Astrocyte of the cerebellum (primary cell): Measurements from ENCODE around the gene MEF2C.

ENCODE experiments used
- DNase-seq: peaks from one replicate; pipeline ENCODE4 v3.0.0-alpha.2; 2011; ENCODE audit warnings: low read depth
- H3K4me3 ChIP-seq: 2 replicates; pipeline ENCODE4 v1.5.1; 2011; ENCODE audit warnings: mild to moderate bottlenecking, low read depth, low read length, moderate library complexity
- CTCF ChIP-seq: IDR thresholded peaks from 2 replicates; pipeline ENCODE4 v1.5.1; 2012; ENCODE audit warnings: low read length, low read depth, moderate library complexity, mild to moderate bottlenecking; ENCODE audit errors: missing control alignments
- in situ Hi-C: cut with HindIII; loops from 2 replicates; pipeline ENCODE4 v1.10.0; 2017; ENCODE audit warnings: low sequenced_read_pairs

Gene MEF2C

GRCh38 chr5:88715503-88715902 is 167.5 kb downstream of the MEF2C start:
- no peak for DNase-seq
- H3K4me3 ChIP-seq = no peak overlapping the region
- no peak for TF ChIP-seq CTCF
- in situ Hi-C loops = no loop called here

DNA sequence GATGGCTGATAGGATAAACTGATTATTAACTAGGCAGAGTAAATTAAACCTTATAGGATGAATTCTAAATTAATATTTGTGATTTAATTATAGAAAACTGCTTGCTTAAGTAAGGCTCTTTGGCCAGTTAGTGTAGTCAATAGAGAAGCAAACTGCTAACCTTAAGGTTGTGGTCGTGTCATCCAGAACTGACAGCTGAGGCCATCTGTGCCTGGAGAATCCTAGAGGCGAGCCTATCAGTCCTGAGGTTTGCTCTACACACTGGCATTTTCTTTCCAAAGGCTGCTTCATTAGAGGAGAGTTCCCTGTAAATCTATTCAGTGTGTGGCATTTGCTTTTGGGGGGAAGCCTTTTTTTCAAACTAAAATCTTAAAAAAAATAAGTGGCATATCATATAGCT is 169.2 kb downstream of the MEF2C start:
- no peak for DNase-seq
- in situ Hi-C loops = no loop called here
- no peak for TF ChIP-seq CTCF
- no peak overlapping the region for H3K4me3 ChIP-seq

DNA sequence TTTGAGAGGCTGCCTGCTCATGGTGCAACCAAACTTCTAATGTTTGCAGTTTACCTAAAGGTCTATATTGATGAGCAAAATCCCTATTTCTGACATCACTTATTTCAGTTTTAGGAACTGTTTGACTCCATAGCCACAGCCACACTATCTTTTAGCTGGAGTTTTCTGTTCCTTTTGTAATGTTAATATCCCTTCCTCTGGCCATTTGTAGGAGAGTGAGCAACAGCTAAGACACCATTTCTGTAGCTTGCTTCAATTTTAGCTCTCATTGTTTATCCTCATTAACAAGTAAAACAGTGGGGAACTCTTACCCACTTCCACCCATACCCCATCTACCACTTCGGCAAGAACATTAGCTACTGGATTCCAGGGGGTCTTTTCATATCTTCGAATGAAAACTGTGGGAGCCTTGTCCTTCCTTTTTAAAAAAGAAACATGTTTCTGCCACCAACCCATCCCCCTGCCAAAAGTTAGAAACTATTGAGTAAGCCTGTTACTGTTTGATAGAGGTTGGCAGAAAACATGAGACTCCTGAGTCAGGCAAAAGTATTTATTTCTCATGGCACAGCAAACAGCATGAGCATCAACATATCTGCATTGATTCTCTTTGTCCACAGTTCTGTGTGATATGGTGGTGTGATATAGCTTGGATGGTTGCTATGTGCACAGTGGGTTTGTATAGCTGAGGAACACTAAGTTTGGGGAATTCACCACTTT is 174.1 kb downstream of the MEF2C start:
- DNase-seq = no peak
- no peak for TF ChIP-seq CTCF
- in situ Hi-C loops = no loop called here
- H3K4me3 ChIP-seq = no peak overlapping the region

DNA sequence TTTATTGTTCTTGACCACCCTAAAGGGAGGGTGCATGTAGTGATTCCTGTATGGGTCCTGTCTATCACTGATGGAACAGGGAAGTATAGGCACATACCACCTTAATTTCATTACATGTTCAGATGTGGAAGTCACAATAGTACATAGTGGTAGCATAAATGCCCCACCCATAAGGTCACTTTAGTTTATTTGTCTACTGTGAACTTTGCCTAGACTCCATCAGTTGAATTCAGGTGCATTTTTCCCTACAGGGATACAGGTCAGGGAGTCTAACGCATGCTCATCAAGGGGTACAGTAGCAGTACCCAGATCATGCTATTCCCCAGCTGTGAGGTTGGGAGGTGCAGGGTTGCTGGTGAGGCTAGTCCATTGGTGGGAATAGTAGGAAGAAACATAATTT is 175.0 kb downstream of the MEF2C start:
- no peak for TF ChIP-seq CTCF
- no peak for DNase-seq
- H3K4me3 ChIP-seq = no peak overlapping the region
- in situ Hi-C loops = no loop called here

DNA sequence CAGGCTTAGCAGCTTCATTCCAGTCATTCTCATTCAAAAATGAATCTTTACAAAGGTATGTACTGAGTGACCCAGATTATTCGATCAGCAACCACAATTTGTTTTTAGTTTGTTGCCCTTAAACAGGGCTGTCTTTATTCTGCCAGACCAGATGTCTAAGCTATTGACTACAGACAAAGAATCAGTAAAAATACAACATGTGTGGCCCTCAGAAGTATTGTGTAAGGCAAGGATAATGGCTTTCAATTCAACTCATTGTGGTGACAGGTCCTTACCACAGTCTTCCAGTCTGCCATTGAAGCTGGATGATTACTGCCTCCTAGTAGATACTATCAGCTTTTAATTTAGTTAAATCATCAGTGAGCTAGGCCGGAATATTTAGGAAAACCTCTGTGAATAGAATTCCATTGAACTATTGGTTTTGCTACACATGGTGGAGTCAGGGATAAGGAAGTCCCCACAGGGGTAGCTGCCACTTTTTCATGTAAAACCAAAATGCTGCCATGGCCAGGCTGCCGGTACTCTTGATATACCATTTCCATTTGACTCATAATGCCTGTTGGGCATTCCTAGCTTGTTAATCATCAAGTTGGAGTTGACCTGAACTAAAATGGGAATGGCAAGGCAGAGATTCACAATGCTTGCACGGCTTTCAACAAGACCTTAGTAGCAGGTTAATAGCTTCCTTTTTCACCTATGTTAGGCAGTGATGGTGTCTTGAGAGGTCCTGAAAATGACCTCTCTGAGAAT is 175.6 kb downstream of the MEF2C start:
- no peak for TF ChIP-seq CTCF
- DNase-seq = no peak
- no peak overlapping the region for H3K4me3 ChIP-seq
- in situ Hi-C loops = no loop called here

GRCh38 chr5:88702332-88702731 is 180.7 kb downstream of the MEF2C start:
- no peak for TF ChIP-seq CTCF
- DNase-seq = no peak
- no peak overlapping the region for H3K4me3 ChIP-seq
- in situ Hi-C loops = no loop called here
